Cardiac fibroblast (primary cell): ENCODE results near the gene TGM4.
"Not testable (repeated sequence)": the region's sequence is repeated elsewhere in the genome, so short reads cannot be mapped to it uniquely, and the experiment has no call there.

Source experiments
- DNase-seq, 2 donors: peaks; one replicate each; pipeline versions ENCODE4 v3.0.0 to v3.0.0-alpha.2; 2010; ENCODE audit warnings: low read depth in 2 of 2
- H3K4me3 ChIP-seq, 2 donors: replicated peaks in 1 of 2; 1 replicate in 1 of 2; 2 replicates in 1 of 2; pipeline ENCODE4 v1.5.1; 2011; ENCODE audit warnings: low read depth in 2 of 2, low read length in 2 of 2, mild to moderate bottlenecking in 2 of 2, moderate library complexity in 1 of 2
- TF ChIP-seq, protein P1 (sequence below): IDR thresholded peaks from one replicate; pipeline ENCODE4 v1.5.1; 2011; ENCODE audit warnings: low read depth, mild to moderate bottlenecking, low read length, inconsistent platforms

The TGM4 gene

GRCh38 chr3:44835684-44836083 is 38.7 kb upstream of the TGM4 start:
- DNase-seq, result no peak
- no peak overlapping the region for H3K4me3 ChIP-seq
- TF ChIP-seq, protein P1, sequence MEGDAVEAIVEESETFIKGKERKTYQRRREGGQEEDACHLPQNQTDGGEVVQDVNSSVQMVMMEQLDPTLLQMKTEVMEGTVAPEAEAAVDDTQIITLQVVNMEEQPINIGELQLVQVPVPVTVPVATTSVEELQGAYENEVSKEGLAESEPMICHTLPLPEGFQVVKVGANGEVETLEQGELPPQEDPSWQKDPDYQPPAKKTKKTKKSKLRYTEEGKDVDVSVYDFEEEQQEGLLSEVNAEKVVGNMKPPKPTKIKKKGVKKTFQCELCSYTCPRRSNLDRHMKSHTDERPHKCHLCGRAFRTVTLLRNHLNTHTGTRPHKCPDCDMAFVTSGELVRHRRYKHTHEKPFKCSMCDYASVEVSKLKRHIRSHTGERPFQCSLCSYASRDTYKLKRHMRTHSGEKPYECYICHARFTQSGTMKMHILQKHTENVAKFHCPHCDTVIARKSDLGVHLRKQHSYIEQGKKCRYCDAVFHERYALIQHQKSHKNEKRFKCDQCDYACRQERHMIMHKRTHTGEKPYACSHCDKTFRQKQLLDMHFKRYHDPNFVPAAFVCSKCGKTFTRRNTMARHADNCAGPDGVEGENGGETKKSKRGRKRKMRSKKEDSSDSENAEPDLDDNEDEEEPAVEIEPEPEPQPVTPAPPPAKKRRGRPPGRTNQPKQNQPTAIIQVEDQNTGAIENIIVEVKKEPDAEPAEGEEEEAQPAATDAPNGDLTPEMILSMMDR, result no peak

GRCh38 chr3:44842376-44842775 is 32.0 kb upstream of the TGM4 start:
- TF ChIP-seq, protein P1, result no peak
- no peak overlapping the region for H3K4me3 ChIP-seq
- no peak for DNase-seq

DNA sequence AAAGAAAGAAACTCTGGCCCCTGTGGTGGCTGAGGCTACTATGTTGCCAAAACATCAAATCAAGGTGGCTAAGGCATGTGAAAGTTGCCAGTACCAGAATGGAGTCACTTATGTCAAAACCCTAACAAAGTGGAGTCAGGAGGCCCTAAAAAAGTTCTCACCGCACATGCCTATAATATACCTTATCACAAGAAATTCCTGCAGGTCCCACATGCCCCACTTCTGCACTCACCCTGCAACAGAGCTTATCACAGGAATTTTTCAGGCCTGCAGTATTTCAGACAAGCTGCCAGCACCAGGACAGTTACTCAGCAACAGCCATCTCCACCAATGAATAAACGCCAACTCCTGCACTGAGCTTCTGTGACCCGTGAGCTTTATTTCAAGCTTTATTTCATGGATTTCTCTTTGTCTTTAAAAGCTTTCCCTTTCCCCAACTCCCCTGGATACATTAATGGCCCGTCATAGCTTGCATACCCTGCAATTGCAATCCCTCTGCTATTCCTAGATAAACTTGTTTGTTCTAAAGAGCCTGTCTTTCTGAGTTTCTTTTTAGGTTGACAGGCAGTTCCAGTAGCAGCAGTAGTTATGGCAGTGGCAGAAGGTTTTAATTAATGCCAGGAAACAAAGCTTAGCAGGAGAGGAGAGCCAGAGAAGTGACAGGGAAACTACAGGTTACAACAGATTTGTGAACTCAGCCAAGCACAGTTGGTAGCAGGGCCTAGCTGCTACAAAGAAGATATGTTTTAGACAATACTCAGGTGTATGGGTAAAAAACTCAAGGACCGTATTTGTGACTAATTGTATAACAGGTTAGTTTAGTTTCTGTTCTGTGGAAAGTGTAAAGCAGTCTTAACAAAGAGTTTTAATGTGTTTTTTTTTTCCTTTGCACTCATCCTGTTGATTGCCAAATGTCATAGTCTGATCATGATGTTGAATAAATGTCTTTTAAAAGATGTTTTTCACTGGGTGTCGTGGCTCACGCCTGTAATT is 28.6 kb upstream of the TGM4 start:
- TF ChIP-seq, protein P1, result no peak
- no peak overlapping the region for H3K4me3 ChIP-seq
- DNase-seq, result peak; percentile 22 to 95

DNA sequence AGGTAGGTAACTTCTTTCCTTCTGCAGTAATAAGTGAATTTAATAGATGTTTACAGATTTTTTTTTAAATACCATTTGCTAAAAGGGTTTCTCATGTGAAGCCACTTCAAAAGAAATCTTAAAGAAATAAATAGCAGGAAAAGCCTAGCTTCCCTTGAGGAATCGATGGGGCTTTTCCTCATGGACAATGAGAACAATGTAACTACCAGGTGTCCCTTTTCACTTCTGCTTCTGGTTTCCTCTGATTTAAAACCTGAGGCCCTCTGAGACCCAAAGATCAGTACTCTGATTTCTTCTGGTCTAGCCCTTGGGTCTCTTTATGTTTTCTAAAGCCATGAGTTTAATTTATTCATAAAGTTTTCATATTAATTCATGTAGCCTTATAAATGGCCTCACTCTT is 25.8 kb upstream of the TGM4 start:
- TF ChIP-seq, protein P1, result no peak
- DNase-seq, result no peak
- H3K4me3 ChIP-seq, result no peak overlapping the region

DNA sequence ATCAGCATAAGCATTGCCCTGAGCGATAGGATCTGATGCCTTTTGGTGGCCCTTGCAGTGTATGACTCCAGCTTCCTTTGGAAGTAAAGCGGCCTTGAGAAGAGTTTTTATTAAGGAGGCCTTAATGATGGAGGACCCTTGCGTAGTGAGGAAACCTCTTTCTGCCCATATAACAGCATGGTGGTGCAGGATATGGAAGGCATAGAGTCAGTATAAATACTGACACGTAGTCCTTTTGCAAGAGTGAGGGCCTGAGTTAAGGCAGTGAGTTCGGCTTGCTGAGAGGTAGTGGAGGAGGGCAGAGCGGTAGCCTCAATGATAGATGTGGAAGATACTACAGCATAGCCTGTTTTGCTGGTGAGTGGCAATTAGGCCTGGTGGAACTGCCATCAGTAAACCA is 17.7 kb upstream of the TGM4 start:
- DNase-seq, H3K4me3 ChIP-seq: not testable (repeated sequence)

DNA sequence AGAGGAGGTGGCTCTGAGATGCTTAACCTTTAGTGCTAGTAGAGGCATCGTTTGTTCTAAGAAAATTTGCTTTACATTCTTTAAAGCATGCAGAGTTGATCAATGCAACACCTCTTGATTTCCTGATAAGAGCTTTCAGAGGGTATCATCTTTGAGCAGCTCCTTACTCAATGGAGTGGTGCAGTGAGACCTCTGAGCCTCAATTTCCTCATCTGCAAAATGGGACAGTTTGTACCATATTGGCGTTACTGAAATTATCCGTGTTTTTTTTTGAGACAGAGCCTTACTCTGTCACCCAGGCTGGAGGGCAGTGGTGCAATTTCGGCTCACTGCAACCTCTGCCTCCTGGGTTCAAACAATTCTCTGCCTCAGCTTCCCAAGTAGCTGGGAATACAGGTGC is 14.3 kb upstream of the TGM4 start:
- TF ChIP-seq, protein P1, result no peak
- no peak overlapping the region for H3K4me3 ChIP-seq
- no peak for DNase-seq

GRCh38 chr3:44861412-44862225 is 12.8 kb upstream of the TGM4 start, which contains the start of gene TMEM42:
Gene TMEM42 (plus strand): TSS chr3:44861912. CDS start chr3:44861925, 13 bp downstream.
- peak; percentile 90 to 96 for DNase-seq
- peak within 1 kb of the TSS; percentile 60 to 71 for H3K4me3 ChIP-seq
- TF ChIP-seq, protein P1, result peak; percentile 13
